NCI-H1105 (cell line): Measurements from ENCODE around the gene ADAMTS17.

ENCODE experiments used
- DNase-seq: peaks from one replicate; lab custom pipeline; 2025; lab: John Stamatoyannopoulos, UW

Gene ADAMTS17

DNA sequence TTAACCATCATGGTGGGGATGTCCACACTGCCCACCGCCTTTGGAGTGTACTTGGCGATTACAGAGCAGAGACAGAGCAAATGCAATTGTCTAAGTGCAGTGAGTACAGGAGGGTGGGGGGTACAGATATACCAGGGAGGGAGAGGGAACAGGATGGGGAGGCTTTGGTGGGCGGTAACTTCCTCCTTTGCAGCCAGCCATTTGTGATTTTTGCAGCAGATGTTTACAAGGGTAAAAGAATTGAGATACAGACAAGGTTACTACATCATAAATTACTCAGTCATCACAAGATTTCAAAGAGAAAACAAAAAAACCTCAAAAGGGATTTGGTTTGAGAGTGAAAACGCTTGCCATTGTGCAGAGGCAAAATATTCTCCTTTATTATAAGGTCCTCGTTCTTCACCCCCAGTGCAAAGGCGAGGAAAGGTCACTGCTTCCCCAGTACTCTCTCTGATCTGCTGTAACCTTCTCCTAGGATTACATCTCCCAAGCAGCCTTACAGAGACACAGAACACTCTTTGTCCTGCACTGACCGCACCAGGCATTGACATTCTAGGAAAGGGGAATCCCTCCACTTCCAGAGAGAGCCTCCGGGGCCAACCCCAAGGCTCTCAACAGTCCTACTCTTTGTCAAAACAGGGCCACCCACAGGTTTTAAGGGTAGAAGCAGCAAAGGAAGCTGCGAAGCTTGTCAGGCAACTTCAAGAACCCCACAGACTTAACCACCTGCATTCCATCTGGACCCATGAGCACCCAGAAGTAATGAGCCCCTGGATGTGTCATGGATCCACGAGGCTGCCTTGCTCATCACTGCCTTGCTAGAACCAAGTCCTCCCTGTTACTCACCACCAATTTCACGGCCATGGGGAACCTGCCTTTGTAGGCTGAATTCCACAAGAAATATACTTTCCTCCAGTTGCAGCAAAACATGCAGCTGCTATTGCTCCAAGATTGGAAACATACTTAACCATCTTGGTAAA, 117.3 kb downstream of the ADAMTS17 start:
- DNase-seq = no peak

DNA sequence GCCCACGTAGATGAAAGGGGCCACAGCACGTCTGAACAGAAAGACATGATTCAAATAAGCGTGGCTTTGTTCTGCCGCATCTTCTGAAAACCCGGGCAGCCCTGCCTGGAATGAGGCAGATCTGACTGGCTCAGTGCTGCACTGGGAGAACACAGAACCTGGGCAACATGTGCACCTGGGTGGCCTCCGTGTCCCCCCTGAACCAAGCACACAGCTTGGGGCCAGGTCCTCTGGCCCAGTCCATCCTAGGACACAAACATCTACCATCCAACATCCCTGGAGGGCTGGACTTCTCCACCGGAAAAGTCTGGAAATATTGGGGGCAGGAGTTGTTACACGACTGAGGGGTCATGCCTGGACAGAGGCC, 119.4 kb downstream of the ADAMTS17 start:
- DNase-seq = no peak

DNA sequence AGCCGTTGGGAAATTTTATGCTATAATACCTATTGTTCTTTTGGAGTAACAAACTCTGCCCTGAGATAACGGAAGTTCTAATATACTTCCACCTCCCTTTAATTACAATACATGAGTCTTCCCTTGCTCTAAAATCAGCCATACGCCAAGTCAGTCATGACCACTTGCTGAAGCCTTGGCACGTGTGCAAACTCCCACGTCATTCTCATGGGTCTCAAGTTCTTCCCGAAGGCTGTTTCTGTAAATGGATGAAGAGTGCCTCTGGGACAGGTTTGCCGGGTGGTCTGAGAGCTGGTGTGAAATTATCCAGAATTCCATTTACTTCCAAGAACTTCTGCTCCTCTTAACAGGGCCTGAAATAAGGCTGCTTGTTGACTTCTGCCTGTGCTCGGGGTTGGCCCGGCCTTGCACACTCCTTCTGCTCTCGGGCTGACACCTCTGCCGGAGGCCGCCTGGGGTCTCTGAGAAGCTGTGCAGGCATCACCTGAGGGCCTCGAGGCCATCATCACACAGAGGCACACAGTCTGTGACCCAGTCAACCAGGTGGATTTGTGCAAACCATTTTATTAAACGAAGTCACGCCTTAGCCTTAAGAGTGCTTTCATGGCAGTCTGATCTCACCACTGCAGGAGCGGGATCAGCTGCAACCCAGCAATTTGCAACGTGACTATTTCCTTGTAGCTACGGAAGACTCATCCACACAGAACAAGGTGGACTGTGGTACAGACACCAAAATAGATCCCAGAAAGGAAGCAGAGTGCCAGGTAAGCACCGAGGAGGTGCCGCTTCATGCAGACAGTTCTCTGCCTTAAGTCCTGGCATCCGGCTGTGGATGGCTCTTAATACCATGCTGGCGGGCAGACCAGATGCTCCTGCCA, 120.1 kb downstream of the ADAMTS17 start:
- no peak for DNase-seq

DNA sequence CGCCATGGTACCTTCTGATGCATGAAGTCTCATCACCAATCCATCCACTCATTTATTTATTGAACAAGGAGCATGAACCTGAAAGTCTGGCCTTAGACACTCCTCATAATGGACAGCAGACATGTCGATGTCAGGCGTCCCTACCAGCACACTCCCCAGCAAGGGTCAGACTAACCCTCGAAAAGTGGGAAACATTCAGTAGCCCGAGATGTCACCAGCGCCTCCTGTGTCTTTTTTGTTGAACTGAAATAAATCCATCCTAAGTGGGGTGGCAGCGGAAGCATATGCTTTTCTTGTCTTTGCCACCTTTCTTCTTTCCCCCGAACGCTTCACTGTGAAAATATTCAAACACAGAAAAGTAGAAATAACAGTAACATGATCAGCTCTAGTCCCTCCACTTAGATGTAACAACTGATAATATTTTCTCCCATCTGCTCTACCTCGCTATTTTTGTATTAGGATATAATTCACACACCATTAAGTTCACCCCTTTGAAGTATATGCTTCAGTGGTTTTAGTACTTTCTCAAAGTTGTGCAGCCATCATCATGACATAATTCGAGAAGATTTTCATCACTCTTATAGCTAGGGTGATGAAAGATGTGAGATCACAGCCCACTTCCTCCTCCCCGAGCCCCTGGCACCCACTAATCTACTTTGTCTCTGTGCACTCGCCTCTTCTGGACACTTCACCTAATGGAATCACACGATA, 121.6 kb downstream of the ADAMTS17 start:
- DNase-seq = no peak

DNA sequence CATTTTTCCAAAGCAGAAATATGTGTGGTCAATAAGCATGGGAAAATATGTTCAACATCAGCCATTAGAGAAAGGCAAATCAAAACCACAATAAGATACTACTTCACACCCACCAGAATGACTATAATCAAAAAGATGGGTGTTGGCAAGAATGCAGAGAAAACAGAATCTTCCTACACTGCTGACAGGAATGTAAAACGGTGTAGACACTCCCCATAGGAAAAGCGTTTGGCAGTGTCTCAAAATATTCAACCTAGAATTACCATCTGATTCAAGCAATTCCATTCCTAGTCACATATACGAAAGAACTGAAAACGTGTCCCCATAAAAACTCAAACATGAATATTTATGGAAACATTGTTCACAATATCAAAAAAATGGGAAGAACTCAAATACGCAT, 123.3 kb downstream of the ADAMTS17 start:
- no peak for DNase-seq

DNA sequence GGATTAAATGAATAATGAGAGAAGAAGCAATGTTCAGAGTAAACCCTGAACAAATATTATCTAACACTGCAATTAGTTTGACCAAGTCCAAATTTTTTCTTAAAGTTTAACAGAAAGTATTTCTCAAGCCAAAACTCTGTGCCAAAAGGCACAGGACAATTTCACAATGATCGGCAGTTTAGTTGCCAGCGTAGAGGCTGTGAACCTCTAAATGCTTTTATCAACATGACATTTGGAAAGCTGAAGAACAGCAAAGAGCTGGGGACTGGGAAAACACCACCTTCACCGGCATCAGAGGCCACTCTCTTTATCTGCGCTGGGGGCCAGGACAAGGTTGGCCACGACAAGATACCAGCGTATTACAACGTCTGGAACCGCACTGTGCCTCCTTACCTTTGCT, 125.6 kb downstream of the ADAMTS17 start:
- DNase-seq = no peak

DNA sequence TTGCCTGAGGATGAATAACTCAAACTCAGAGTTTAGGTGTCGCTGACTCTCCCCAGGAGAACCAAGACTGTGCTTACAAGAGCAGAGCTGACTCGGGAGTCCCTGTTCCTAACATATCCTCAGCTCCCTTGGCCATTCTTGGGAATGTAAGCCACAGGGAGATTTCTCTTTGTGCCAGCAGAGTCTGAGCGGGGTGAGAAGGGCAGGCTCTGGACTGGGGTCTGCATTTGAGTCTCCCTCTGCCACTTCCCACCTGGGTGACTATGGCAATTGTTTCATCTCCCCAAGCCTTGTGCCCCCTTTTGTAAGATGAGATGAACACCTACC, 126.0 kb downstream of the ADAMTS17 start:
- DNase-seq = no peak

DNA sequence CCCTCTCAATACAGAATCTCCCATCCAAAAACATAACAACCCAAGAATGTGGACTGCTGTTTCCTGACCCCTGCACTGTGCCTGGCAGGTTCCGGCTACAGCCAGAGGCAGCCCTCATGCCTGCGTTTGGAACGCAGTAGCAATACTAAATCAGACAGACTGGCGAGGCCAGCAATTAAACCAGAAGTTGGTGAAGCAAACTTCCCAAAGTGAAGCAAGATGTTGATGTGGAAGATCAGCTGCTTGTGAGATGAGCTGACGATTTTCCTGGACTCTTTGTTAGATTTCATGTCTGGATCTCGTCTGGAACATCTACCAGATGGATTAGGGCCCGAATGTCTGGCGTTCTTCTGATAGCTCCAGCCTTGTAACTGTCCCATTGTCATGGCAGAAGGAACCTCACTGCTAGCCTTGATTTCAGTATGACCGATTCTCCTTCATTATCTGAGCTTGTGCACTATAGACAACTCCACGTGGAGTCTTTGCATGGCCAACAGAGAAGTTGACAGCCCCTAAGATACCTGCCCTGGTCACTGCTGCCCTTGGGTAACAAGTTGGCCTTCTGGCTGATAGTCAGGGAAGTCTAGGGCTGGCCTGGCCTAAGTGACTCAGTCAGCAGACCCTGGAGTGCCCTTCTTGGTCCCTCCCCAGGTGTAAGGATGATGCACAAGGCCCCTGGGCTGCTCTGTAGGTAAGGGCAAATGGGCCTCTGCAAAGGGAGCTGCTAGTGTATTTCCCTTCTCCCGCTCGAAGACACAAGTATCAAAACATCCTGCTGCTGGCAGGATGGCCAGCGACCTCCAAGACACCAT, 126.5 kb downstream of the ADAMTS17 start:
- DNase-seq = no peak

DNA sequence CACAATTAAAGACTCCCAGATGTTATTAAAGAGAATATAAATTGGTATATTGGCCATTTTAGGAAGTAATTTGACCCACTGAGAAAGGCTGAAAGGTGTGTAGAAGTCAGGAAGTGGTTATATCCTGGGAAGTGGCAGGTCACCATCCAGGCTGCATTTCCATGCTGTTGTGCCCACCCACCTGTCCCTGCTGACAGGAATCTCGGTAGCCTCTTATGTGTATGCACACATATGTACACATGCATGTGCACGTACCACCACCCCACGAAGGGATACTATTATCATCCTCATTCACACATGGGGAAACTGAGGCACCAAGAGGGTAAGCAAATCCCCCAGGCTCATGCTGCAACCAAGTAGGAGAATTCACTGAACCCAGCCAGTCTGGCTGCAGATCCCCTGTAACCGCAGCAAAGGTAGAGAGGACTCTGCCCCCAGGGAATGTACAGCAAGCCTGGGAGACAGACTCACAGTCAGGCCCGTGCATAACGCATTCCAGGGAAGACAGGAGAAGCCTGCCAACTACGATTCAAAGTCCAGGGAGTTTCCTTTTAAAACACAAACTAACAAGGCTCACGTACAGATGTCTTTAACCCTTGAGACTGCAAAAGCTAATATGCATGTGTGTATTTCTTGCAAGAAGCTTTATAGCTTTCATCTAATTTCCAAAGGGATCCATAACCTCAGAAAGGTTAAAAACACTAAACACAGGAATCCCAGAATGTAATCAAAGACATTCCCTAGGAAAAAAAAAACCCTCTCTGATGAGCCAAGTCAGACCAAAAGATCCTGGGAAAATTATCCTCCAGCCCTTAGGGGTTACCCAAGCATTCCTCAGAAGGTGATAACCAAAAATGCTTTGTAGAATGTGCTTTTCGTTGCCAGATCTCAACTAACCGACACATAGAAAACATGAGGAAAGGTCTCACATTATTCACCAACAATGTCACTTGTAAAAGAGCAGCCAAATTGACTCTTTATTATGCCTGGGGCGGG, 129.6 kb downstream of the ADAMTS17 start:
- no peak for DNase-seq

DNA sequence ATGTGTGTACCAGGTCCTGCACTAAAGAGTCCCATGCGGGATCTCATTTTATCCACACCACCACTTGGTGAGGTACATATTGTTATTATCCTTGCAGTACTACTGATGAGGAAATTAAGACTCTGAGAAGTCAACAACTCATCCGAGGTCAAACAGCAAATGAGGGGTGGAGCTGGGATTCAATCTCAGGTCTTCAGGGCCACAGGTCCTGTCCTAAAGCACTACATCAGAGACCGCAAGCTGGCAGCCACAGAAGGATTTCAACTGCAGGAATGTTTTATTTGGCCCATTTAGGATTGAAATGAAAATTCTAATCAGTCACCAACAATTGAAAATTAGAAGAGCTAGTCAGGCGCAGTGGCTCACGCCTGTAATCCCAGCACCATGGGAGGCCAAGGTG, 131.4 kb downstream of the ADAMTS17 start:
- no peak for DNase-seq

DNA sequence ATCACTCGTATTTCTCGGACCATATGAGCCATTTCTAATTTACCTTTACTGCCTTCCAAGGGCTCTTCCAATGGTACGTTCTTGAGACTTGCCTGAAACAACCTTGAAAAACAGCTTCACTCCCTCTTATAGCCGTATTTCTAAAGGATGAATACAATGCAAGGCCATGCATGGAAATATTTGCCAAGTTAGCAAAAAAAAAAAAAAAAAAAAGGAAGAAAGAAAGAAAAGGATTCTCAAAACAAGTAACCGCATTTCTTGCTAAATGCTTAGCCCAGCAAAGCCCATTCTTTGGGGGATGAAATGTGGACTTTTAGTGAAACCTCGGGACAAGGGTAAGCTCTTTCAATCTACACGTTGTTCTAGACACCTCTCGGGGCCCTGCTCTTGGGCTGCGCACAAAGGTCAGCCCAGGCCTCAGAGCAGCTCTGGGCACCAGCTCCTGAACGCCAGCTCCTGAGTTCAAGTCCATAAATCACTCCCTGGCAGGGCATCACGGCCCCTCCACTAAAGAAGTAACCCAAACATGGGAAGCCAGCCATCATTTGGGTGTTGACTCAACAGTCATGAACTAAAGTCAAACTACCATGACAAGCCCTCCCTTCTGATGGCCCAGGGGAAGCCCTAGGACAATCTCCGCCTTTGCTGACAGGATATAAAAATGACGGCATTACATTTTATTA, 132.7 kb downstream of the ADAMTS17 start:
- no peak for DNase-seq

DNA sequence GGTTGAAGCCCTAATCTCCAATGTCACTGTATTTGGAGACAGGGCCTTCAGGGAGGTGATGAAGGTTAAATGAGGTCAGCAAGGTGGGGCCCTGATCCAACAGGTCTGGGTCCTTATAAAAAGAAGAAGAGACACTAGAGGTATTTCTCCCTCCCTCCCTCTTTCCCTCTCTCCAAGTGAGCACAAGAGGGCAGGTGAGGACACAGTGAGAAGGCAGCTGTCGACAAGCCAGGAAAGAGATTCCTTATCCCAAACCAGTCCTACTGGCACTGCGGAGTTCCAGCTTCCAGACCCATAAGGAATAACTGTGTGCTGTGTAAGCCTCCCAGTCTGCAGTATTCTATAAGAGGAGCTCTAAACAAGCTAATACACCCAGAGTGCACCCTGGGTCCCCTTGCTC, 134.7 kb downstream of the ADAMTS17 start:
- DNase-seq = no peak

DNA sequence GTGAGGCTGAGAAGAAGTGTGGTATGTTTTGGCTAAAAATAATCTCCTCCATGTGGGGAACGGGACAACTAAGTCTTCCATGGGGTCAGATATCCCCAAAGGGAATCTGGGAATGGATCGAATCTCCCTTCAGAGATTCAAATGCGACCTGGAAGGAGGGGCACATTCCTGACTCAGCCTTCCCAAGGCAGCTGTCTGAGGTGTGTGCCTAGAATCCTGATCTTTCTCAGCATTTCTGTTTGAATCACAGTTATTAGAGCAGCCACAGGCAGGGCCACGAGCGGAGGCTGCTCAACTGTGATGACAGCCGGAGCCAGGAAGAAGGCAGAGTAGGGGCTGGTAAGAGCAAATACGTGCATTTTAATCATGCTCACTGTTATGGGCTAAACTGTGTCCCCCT, 135.1 kb downstream of the ADAMTS17 start:
- DNase-seq = no peak

DNA sequence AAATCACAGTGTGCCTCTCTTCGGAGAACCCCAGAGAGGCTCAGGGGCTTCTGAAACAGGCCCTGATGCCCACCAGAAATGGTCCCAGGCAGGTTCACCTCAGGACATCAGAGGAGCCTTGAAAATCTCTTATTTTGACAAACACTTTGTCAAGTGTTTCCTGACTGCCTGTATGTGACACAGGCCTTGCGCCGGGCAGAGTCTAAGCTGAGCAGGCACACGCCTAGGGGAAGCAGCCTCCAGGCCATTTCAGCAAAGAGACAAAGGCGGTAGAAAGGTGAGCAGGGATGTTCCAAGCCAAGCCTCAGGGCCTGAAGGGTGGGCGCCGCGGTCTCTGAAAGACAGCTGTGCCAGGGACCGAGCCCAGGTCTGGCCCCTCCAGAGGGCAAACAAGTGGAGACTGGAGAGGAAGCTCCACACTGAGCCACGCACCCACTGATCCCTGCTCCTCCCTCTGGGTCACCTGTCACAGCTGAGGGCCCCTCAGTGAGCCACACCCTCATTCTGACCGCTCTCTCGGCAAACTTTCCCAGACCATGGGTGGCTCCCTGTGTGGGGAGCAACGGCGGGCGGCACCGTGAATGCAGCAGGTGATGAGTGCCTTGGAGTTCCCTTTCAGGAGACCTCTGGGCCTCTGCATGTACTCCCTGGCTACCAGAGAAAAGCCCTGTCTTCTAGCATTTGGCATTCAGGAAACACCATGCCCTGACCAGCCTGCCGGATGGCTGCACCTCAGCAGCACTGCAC, 136.1 kb downstream of the ADAMTS17 start:
- no peak for DNase-seq

DNA sequence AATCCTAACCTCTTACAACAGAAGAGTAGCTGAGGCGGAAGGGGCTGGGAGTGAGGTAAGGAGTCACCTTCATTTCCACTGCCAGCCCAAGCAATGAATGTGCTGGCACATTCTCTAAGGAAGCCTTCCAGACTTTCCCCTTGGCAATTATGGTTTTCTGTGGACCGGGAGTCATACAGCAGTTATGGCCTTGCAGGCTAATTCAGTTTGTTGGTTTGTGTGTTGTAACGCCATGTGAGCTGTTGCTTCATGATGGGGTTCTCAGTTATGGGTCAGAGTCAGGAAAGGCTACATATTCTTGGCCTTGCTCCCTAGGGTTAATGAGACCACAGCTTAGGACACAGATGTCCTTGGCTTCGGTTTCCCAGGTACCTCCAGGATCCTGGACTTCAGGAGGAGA, 137.0 kb downstream of the ADAMTS17 start:
- DNase-seq = no peak

DNA sequence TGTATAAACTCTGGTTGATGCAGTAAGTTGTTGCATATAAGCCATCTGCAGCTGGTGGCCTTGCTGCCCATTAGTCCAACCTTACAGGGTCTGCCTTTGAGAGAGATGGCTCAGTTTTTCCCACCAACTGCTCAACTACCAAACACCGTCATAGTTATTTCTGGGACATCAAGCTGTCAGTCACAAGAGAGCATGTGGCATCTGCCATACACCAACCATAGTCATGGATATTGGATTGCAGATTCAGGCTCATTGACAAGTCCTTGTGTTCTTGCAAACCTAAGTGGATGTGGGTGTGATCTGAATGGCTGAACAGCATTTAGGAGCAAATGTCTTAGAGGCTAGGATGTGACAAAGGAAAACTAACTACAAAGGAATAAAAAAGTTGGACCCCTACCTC, 137.6 kb downstream of the ADAMTS17 start:
- DNase-seq = no peak

DNA sequence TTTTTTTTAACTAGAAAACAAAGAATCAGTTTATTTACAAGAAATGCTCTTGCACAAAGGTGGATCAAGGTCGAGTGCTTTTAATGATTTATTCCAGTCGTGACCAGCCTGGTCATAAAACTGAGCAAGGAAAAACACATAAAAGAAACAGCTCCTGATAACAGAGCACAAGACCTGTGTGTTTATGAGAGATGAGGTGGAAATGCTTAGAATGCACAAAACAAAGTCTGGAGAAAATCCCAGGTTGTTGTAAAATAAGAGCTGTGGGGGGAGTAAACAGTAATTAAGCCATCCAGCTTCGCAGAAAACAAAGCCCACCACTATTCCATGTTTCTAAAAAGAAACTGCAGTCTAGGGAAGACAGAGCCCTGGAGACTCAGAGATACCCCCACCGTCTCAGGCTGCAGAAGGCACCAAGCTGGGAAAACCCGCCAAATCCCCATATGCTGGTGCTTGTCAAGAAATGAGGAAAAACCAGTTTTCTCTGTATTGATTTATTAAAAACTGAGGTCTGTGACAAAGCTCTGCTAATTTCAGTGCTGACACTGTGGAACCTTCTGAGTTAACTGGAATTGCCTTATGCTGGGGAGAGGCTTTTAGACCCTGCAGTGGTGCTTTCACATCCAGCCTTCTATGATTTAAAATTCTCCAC, 139.3 kb downstream of the ADAMTS17 start:
- no peak for DNase-seq
